Testis (tissue), 3 donors: ENCODE data around the gene TM9SF2. TPM values are rescaled to one million over a fixed set of nuclear protein-coding genes. Genes with fewer than 3 reads are reported as not detected.

Experiments used
- DNase-seq: peaks from one replicate; pipeline ENCODE4 v3.0.0-alpha.2; 2019
- H3K27ac ChIP-seq, 2 donors: fragments of 200-600 bp; sonication (generic); one replicate each; pipeline ENCODE4 v1.5.1; 2019
- H3K27me3 ChIP-seq: fragments of 200-600 bp; sonication (generic); one replicate; pipeline ENCODE4 v1.5.1; 2019
- H3K36me3 ChIP-seq: fragments of 200-600 bp; sonication (generic); one replicate; pipeline ENCODE4 v1.5.1; 2017; ENCODE audit warnings: low read depth; ENCODE audit errors: missing control alignments
- H3K4me1 ChIP-seq: fragments of 200-600 bp; sonication (generic); one replicate; pipeline ENCODE4 v1.5.1; 2019
- H3K4me3 ChIP-seq, 2 donors: fragments of 200-600 bp; sonication (generic); one replicate each; pipeline ENCODE4 v1.5.1; 2017 to 2019
- H3K9me3 ChIP-seq: fragments of 200-600 bp; sonication (generic); one replicate; pipeline ENCODE4 v1.5.1; 2017
- CTCF ChIP-seq, 3 experiments: fragments of 450-650 bp in 2 of 3; fragments of 200-600 bp in 1 of 3; sonication (generic) in 1 of 3; IDR thresholded peaks; one replicate each; pipeline ENCODE4 v1.5.1; 2016 to 2019; ENCODE audit warnings: antibody characterized with exemption in 3 of 3, mild to moderate bottlenecking in 2 of 3, moderate library complexity in 1 of 3
- POLR2A ChIP-seq: fragments of 450-650 bp; IDR thresholded peaks from one replicate; pipeline ENCODE4 v1.6.1; 2017; ENCODE audit warnings: antibody characterized with exemption, mild to moderate bottlenecking, moderate library complexity
- WGBS, 2 donors: methylation state at CpG; one replicate each; pipeline ENCODE4 v1.1.5; 2018; 5-methylcytosine and 5-hydroxymethylcytosine counted together
- intact Hi-C: fragments of 100-400 bp; cut with DNase I; formaldehyde crosslinking; loops from one replicate; pipeline ENCODE4 v1.15.1; 2023; ENCODE audit warnings: low total_unique reads
- polyA plus RNA-seq: library from polyadenylated mRNA; stranded (reverse); fragments of 350-450 nt; fragmentation: Illumina TruSeq; extraction: RNeasy Lipid Tissue Mini Kit (QIAGEN cat#74804); gene quantifications from one replicate; pipeline ENCODE4 v1.2.3, GENCODE V29; 2014; ENCODE audit warnings: low read depth, low replicate concordance; ENCODE audit not compliant: insufficient read depth
- total RNA-seq, 2 donors: library from RNA; depleted of rRNA; stranded (reverse); fragments of >200 nt; gene quantifications; one replicate each; pipeline ENCODE4 v1.2.3, GENCODE V29; 2016

Gene TM9SF2
- total and polyA plus RNA-seq, 3 donors from 2014 or later: 106 to 136 (median 119) TPM

GRCh38 chr13:99506634-99507033, 5.4 kb downstream of the TM9SF2 start:
- no peak for DNase-seq
- no peak overlapping the region for H3K4me3 ChIP-seq
- TF ChIP-seq POLR2A (no peak), CTCF (IDR thresholded peaks at IDR 0.05) (no peak)
- intact Hi-C loops: no loop called here
- H3K27me3 ChIP-seq: no peaks in the 10 kb centered on the region
- no peaks in the 10 kb centered on the region for H3K9me3 ChIP-seq
- no peak overlapping the region for H3K27ac ChIP-seq
- H3K4me1 ChIP-seq: peaks cover 14% of the 10 kb centered on the region
- H3K36me3 ChIP-seq: no peaks in the 10 kb centered on the region
- WGBS, 2 donors: 65 to 75% methylated on average over 2 of the region's 2 CpGs

GRCh38 chr13:99507054-99507453, 5.8 kb downstream of the TM9SF2 start:
- Histone ChIP-seq H3K9me3 (no peaks in the 10 kb centered on the region), H3K36me3 (no peaks in the 10 kb centered on the region), H3K4me3 (no peak overlapping the region), H3K27me3 (no peaks in the 10 kb centered on the region), H3K4me1 (peaks cover 14% of the 10 kb centered on the region), H3K27ac (no peak overlapping the region)
- no peak for DNase-seq
- intact Hi-C loops: no loop called here
- 86 to 87% methylated on average over 3 of the region's 3 CpGs for WGBS, 2 donors
- TF ChIP-seq POLR2A: no peak
- no peak for TF ChIP-seq CTCF (IDR thresholded peaks at IDR 0.05)

GRCh38 chr13:99507551-99507950, 6.3 kb downstream of the TM9SF2 start:
- H3K27me3 ChIP-seq: no peaks in the 10 kb centered on the region
- no peaks in the 10 kb centered on the region for H3K9me3 ChIP-seq
- 85 to 88% methylated on average over 3 of the region's 3 CpGs for WGBS, 2 donors
- intact Hi-C loops: no loop called here
- H3K4me3 ChIP-seq: no peak overlapping the region
- TF ChIP-seq POLR2A (no peak), CTCF (IDR thresholded peaks at IDR 0.05) (no peak)
- DNase-seq: no peak
- H3K36me3 ChIP-seq: no peaks in the 10 kb centered on the region
- H3K4me1 ChIP-seq: peaks cover 9% of the 10 kb centered on the region
- H3K27ac ChIP-seq: no peak overlapping the region

GRCh38 chr13:99507986-99508385, 6.7 kb downstream of the TM9SF2 start:
- DNase-seq: no peak
- Histone ChIP-seq H3K36me3 (no peaks in the 10 kb centered on the region), H3K4me1 (peaks cover 5% of the 10 kb centered on the region), H3K9me3 (no peaks in the 10 kb centered on the region), H3K27me3 (no peaks in the 10 kb centered on the region), H3K4me3 (no peak overlapping the region), H3K27ac (no peak overlapping the region)
- intact Hi-C loops: no loop called here
- TF ChIP-seq CTCF (IDR thresholded peaks at IDR 0.05) (no peak), POLR2A (no peak)

GRCh38 chr13:99509479-99509878, 8.2 kb downstream of the TM9SF2 start:
- no peaks in the 10 kb centered on the region for H3K27me3 ChIP-seq
- intact Hi-C loops: no loop called here
- H3K27ac ChIP-seq: no peak overlapping the region
- no peaks in the 10 kb centered on the region for H3K36me3 ChIP-seq
- H3K9me3 ChIP-seq: no peaks in the 10 kb centered on the region
- TF ChIP-seq CTCF (IDR thresholded peaks at IDR 0.05) (no peak), POLR2A (no peak)
- DNase-seq: no peak
- 95 to 100% methylated on average over 4 of the region's 4 CpGs for WGBS, 2 donors
- H3K4me1 ChIP-seq: no peaks in the 10 kb centered on the region
- H3K4me3 ChIP-seq: no peak overlapping the region
